Glutamatergic neuron (in vitro differentiated cells): ENCODE results near the gene KRTAP4-11. TPM values are rescaled to one million over a fixed set of nuclear protein-coding genes. Genes with fewer than 3 reads are reported as not detected.
"Not testable (repeated sequence)": the region's sequence is repeated elsewhere in the genome, so short reads cannot be mapped to it uniquely, and the experiment has no call there.

Source experiments
- DNase-seq: peaks from one replicate; pipeline ENCODE4 v3.0.0; 2022
- H3K27ac Mint-ChIP-seq: one replicate; pipeline ENCODE4 v1.8.0; 2020; ENCODE audit warnings: mild to moderate bottlenecking, mixed read lengths, inconsistent platforms; ENCODE audit not compliant: unreplicated experiment
- H3K27me3 Mint-ChIP-seq: one replicate; pipeline ENCODE4 v1.8.0; 2020; ENCODE audit warnings: mild to moderate bottlenecking, moderate library complexity, mixed read lengths, inconsistent platforms; ENCODE audit not compliant: unreplicated experiment
- H3K36me3 Mint-ChIP-seq: one replicate; pipeline ENCODE4 v1.8.0; 2020; ENCODE audit warnings: mild to moderate bottlenecking, mixed read lengths, inconsistent platforms; ENCODE audit not compliant: unreplicated experiment
- H3K4me1 Mint-ChIP-seq: one replicate; pipeline ENCODE4 v1.8.0; 2020; ENCODE audit warnings: mild to moderate bottlenecking, low read depth, mixed read lengths, inconsistent platforms; ENCODE audit not compliant: unreplicated experiment
- H3K4me3 Mint-ChIP-seq: one replicate; pipeline ENCODE4 v1.8.0; 2020; ENCODE audit warnings: mild to moderate bottlenecking, mixed read lengths, inconsistent platforms; ENCODE audit not compliant: unreplicated experiment
- H3K9me3 Mint-ChIP-seq: one replicate; pipeline ENCODE4 v1.8.0; 2020; ENCODE audit warnings: mild to moderate bottlenecking, moderate library complexity, mixed read lengths, inconsistent platforms; ENCODE audit not compliant: unreplicated experiment
- CTCF ChIP-seq: fragments of 200-600 bp; sonication (generic); IDR thresholded peaks from one replicate; pipeline ENCODE4 v1.5.0; 2021; ENCODE audit not compliant: partially characterized antibody, unreplicated experiment
- total RNA-seq: library from RNA; stranded (reverse); fragmentation: NEBNext Ultra II Directional; extraction: Animal tissue kit (Norgen Biotek cat#: 25700); gene quantifications from one replicate; pipeline ENCODE4 v1.2.1, GENCODE V29; 2021; ENCODE audit not compliant: unreplicated experiment

The KRTAP4-11 gene
- total RNA-seq, 1 donor from 2014 or later, result not detected

DNA sequence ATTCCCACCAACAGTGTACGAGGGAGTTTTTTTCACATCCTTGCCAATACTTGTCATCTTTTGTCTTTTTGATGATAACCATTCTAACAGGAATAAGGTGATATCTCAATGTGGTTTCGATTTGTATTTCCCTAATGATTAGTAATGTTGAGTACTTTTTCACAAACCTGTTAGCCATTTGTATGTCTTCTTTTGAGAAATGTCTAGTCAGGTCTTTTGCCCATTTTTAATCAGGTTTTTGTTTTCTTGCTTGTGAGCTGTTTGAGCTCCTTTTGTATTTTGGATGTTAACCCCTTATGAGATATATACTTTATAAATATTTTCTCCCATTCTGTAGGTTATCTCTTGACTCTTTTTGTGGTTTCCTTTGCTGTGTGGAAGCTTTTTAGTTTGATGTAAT lies 33.4 kb upstream of the KRTAP4-11 start:
- Mint-ChIP-seq H3K27ac (no peak overlapping the region), H3K27me3 (peaks cover 8% of the 10 kb centered on the region), H3K36me3 (peaks cover 4% of the 10 kb centered on the region), H3K9me3 (peaks cover 8% of the 10 kb centered on the region), H3K4me1 (no peaks in the 10 kb centered on the region), H3K4me3 (no peak overlapping the region)
- no peak for DNase-seq
- no peak for TF ChIP-seq CTCF

- Mint-ChIP-seq H3K4me1 (no peaks in the 10 kb centered on the region), H3K27me3 (peaks cover 8% of the 10 kb centered on the region), H3K9me3 (peaks cover 8% of the 10 kb centered on the region), H3K4me3 (no peak overlapping the region), H3K36me3 (peaks cover 4% of the 10 kb centered on the region), H3K27ac (no peak overlapping the region)
- no peak for DNase-seq
- TF ChIP-seq CTCF, result no peak
Measured at GRCh38 chr17:41150026-41150425, 31.9 kb upstream of the KRTAP4-11 start.

GRCh38 chr17:41149652-41149985 lies 31.4 kb upstream of the KRTAP4-11 start, which contains the start of gene KRTAP4-5:
Gene KRTAP4-5 (minus strand): TSS chr17:41149825. CDS start chr17:41149767, 58 bp downstream.
- Mint-ChIP-seq H3K27ac (peak within 1 kb of the TSS; percentile 23), H3K36me3 (peaks cover 4% of the 10 kb centered on the region), H3K9me3 (peaks cover 8% of the 10 kb centered on the region), H3K4me3 (no peak within 1 kb of the TSS), H3K4me1 (no peaks in the 10 kb centered on the region), H3K27me3 (peaks cover 8% of the 10 kb centered on the region)
- no peak for DNase-seq
- TF ChIP-seq CTCF, result no peak

DNA sequence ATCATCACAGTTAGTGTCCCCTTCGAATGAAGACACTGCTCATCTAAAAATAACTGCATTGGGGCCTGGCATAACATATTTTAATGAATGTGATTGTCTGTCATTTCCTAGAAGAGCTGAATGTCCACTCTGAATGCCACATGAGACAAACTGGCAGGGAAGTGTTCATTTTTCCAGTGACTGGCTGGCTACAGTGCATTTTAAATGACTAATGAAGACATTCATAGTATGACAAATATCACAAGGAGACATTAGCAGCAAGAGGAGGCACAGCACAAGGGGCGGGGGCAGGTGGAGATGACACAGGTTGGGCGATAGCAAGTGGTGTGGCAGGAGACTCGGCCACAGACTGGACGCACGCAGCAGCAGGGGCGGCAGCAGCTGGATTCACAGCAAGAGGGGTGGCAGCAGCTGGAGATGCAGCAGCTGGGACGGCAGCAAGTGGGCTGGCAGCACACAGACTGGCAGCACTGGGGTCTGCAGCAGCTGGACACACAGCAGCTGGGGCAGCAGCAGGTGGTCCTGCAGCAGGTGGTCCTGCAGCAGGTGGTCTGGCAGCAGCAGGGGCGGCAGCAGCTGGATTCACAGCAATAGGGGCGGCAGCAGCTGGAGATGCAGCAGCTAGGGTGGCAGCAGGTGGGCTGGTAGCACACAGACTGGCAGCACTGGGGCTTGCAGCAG lies 30.9 kb upstream of the KRTAP4-11 start:
- H3K4me3 Mint-ChIP-seq, H3K9me3 Mint-ChIP-seq, H3K4me1 Mint-ChIP-seq, H3K27me3 Mint-ChIP-seq, H3K36me3 Mint-ChIP-seq: not testable (repeated sequence)
- peak; percentile 22 for DNase-seq
- H3K27ac Mint-ChIP-seq, result peak overlapping the region; percentile 23

- H3K9me3 Mint-ChIP-seq, result peaks cover 12% of the 10 kb centered on the region
- H3K27me3 Mint-ChIP-seq, result peaks cover 8% of the 10 kb centered on the region
- H3K36me3 Mint-ChIP-seq, result peaks cover 12% of the 10 kb centered on the region
- no peak for DNase-seq
- no peaks in the 10 kb centered on the region for H3K4me1 Mint-ChIP-seq
- no peak overlapping the region for H3K27ac Mint-ChIP-seq
- H3K4me3 Mint-ChIP-seq, result no peak overlapping the region
- TF ChIP-seq CTCF, result no peak
Measured at GRCh38 chr17:41147531-41148204, 29.5 kb upstream of the KRTAP4-11 start.
